Left ventricle myocardium inferior (tissue), 1 donor: ENCODE measurements around the gene NCS1. TPM values are rescaled to one million over a fixed set of nuclear protein-coding genes. Genes with fewer than 3 reads are reported as not detected.

ENCODE experiments used
- DNase-seq: peaks from one replicate; pipeline ENCODE4 v3.0.0-alpha.2; 2020
- H3K27ac ChIP-seq: fragments of 200-600 bp; replicated peaks from 2 replicates; pipeline ENCODE4 v1.8.0; 2021
- H3K27me3 ChIP-seq: fragments of 200-600 bp; 2 replicates; pipeline ENCODE4 v1.8.0; 2021; ENCODE audit warnings: low read depth
- H3K36me3 ChIP-seq: fragments of 200-600 bp; 2 replicates; pipeline ENCODE4 v1.8.0; 2021
- H3K4me1 ChIP-seq: fragments of 200-600 bp; 2 replicates; pipeline ENCODE4 v1.8.0; 2021
- H3K4me3 ChIP-seq: fragments of 200-600 bp; 2 replicates; pipeline ENCODE4 v1.8.0; 2021; ENCODE audit warnings: mild to moderate bottlenecking, moderate library complexity
- H3K9me3 ChIP-seq: fragments of 200-600 bp; replicated peaks from 2 replicates; pipeline ENCODE4 v1.8.0; 2021
- intact Hi-C: fragments of 100-400 bp; cut with micrococcal nuclease; formaldehyde crosslinking; loops from one replicate; pipeline ENCODE4 v1.11.0; 2022
- total RNA-seq: library from RNA; stranded (reverse); fragmentation: NEBNext Ultra II Directional; extraction: Animal tissue kit (Norgen Biotek cat#: 25700); gene quantifications from one replicate; pipeline ENCODE4 v1.2.1, GENCODE V29; 2021
- TF ChIP-seq, protein P1 (sequence below): fragments of 200-600 bp; IDR thresholded peaks from 2 replicates; pipeline ENCODE4 v1.8.0; 2021; ENCODE audit warnings: antibody characterized with exemption, mild to moderate bottlenecking, borderline replicate concordance
- donor health status: DM: no; HTN: yes; CAD: no; lungs with severe emphysema.

NCS1 gene
- total RNA-seq, 1 donor from 2014 or later: 6.1 TPM

DNA sequence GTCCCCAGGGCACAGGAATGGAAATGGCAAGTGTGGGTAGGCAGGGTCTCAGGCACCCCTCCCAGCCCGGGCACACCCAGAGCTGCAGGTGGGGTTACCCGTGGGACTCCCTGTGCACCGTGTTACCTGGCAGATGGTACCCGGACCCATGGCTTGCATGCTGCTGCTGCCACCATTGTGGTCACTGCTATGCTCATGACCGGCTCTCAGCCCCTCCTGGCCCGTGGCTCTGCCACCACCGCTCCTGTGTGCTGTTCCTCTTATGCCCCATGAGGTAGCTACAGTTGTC lies 71.6 kb downstream of the NCS1 start:
- intact Hi-C loops: no loop called here

DNA sequence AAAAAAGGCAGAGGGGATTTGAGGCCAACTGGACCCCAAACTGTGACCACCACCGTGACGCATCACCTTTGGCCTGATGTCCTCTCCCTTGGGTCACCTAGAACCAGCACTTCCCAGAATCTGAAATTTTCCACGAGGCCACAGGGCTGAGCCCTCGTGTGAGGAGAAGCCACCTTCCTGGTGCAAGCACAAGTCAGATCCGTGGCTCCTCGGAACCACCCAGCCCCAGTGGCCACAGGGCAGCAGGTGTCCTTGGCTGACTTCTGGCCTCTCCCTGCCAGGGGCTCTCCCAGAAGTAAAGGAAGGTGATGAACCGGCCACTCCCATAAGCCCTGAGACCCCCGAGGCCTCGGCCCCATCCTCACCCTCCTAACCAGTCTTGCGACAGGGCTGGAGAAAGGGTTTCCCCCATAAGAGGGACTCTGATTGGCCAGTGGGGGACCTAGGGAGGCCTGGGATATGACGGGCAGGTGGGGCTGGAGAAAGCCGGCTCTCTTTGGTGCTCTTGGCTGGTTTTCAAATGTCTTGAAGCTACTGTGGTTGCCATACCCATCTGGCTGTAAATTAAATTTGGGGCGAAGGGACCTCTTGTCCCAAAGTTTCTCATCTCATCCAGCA lies 72.5 kb downstream of the NCS1 start:
- Histone ChIP-seq H3K27ac (no peak overlapping the region), H3K9me3 (no peaks in the 10 kb centered on the region), H3K36me3 (no peaks in the 10 kb centered on the region), H3K4me3 (no peak overlapping the region), H3K4me1 (peaks cover 9% of the 10 kb centered on the region), H3K27me3 (no peaks in the 10 kb centered on the region)
- intact Hi-C loops: no loop called here
- TF ChIP-seq, protein P1, sequence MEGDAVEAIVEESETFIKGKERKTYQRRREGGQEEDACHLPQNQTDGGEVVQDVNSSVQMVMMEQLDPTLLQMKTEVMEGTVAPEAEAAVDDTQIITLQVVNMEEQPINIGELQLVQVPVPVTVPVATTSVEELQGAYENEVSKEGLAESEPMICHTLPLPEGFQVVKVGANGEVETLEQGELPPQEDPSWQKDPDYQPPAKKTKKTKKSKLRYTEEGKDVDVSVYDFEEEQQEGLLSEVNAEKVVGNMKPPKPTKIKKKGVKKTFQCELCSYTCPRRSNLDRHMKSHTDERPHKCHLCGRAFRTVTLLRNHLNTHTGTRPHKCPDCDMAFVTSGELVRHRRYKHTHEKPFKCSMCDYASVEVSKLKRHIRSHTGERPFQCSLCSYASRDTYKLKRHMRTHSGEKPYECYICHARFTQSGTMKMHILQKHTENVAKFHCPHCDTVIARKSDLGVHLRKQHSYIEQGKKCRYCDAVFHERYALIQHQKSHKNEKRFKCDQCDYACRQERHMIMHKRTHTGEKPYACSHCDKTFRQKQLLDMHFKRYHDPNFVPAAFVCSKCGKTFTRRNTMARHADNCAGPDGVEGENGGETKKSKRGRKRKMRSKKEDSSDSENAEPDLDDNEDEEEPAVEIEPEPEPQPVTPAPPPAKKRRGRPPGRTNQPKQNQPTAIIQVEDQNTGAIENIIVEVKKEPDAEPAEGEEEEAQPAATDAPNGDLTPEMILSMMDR: no peak
- DNase-seq: no peak

More for the DNA sequence above, 71.6 kb downstream of the NCS1 start:
- Histone ChIP-seq H3K27me3 (no peaks in the 10 kb centered on the region), H3K36me3 (no peaks in the 10 kb centered on the region), H3K9me3 (no peaks in the 10 kb centered on the region), H3K4me3 (no peak overlapping the region), H3K27ac (no peak overlapping the region), H3K4me1 (peaks cover 9% of the 10 kb centered on the region)
- TF ChIP-seq, protein P1: no peak
- DNase-seq: no peak

DNA sequence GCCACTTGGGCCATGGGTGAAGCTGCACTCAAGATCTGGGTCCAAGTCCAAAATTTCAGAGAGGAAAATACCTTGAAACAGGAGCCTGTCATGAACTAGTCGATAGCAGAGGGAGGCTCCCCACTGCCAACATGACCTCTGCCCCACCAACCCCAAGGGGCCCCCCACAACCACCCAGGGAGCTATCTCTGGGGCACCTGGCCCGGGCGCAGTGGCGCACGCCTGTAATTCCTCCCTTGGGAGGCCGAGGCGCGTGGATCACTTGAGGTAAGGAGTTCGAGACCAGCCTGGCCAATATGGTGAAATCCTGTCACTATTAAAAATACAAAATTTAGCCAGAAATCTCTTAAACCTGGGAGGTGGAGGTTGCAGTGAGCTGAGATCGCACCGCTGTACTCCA lies 73.3 kb downstream of the NCS1 start:
- intact Hi-C loops: no loop called here
- TF ChIP-seq, protein P1: no peak
- no peak for DNase-seq

DNA sequence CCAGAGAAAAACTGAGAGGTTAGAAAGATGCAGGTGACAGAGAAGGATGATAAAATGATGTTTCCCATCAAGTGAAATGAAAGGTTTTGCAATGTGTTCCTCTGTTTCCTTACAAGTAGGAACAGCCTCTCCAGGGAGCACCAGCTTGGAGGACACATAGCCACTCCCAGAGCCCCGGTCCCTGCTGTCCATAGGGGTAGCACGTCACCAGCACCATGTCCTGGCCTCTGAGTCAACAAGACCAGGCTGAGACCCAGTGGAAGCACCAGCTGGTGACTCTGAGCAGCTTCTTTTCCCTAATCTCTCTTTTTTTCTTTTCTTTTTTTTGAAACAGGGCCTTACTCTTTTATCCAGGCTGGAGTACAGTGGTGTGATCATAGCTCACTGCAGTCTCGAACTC lies 73.9 kb downstream of the NCS1 start:
- no peaks in the 10 kb centered on the region for H3K36me3 ChIP-seq
- peaks cover 9% of the 10 kb centered on the region for H3K4me1 ChIP-seq
- intact Hi-C loops: no loop called here
- no peak for DNase-seq
- H3K9me3 ChIP-seq: peaks cover 6% of the 10 kb centered on the region
- no peak overlapping the region for H3K4me3 ChIP-seq
- TF ChIP-seq, protein P1: no peak
- no peak overlapping the region for H3K27ac ChIP-seq
- no peaks in the 10 kb centered on the region for H3K27me3 ChIP-seq

More for the DNA sequence above, 73.3 kb downstream of the NCS1 start:
- Histone ChIP-seq H3K27ac (no peak overlapping the region), H3K27me3 (no peaks in the 10 kb centered on the region), H3K4me3 (no peak overlapping the region), H3K36me3 (no peaks in the 10 kb centered on the region), H3K4me1 (peaks cover 9% of the 10 kb centered on the region), H3K9me3 (no peaks in the 10 kb centered on the region)

DNA sequence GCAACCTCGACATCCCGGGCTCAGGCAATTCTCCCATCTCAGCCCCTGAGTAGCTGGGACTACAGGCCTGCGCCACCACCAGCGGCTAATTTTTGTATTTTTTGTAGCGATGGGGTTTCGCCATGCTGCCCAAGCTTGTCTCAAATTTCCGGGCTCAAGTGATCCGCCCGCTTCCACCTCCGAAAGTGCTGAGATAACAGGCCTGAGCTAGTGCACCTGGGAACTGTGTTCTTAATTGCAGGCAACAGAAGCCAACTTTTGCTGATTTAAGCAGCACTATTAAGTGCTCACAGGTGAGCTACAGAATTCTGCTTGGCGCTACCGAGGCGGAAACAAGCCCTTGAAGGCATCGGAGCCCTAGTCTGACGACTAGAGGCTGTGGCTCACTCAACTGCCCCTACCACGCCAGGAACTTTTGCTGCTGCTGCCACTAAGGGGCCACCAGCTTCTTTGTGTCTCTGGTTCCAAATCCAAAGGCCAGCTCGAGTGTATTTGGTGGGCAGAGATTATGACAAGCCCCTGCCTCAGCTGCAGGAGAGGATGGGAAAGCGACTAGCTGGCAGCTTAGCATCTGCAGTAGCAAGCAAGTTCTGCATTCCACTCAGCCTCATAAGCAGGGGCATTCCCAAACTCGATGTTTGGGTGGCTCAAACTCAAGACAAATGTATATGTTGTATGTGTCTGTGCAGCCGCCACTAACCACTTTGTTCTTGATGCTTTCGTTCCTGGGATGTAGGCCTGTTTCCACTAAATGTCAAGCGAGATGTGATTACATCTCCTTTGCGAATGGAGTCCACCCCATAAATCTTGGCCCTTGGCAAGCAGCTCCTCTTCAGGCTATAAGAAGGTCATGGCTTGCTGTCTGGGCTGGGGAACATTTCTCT lies 82.8 kb downstream of the NCS1 start:
- Histone ChIP-seq H3K27ac (no peak overlapping the region), H3K27me3 (peaks cover 36% of the 10 kb centered on the region), H3K4me3 (no peak overlapping the region), H3K9me3 (peaks cover 6% of the 10 kb centered on the region), H3K4me1 (no peaks in the 10 kb centered on the region), H3K36me3 (no peaks in the 10 kb centered on the region)
- no peak for DNase-seq
- intact Hi-C loops: no loop called here
- TF ChIP-seq, protein P1: no peak
